Measurements from ENCODE around the gene GALNT7.
"Not testable (repeated sequence)": the region's sequence is repeated elsewhere in the genome, so short reads cannot be mapped to it uniquely, and the experiment has no call there.

GALNT7 gene, protein sequence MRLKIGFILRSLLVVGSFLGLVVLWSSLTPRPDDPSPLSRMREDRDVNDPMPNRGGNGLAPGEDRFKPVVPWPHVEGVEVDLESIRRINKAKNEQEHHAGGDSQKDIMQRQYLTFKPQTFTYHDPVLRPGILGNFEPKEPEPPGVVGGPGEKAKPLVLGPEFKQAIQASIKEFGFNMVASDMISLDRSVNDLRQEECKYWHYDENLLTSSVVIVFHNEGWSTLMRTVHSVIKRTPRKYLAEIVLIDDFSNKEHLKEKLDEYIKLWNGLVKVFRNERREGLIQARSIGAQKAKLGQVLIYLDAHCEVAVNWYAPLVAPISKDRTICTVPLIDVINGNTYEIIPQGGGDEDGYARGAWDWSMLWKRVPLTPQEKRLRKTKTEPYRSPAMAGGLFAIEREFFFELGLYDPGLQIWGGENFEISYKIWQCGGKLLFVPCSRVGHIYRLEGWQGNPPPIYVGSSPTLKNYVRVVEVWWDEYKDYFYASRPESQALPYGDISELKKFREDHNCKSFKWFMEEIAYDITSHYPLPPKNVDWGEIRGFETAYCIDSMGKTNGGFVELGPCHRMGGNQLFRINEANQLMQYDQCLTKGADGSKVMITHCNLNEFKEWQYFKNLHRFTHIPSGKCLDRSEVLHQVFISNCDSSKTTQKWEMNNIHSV

DNA sequence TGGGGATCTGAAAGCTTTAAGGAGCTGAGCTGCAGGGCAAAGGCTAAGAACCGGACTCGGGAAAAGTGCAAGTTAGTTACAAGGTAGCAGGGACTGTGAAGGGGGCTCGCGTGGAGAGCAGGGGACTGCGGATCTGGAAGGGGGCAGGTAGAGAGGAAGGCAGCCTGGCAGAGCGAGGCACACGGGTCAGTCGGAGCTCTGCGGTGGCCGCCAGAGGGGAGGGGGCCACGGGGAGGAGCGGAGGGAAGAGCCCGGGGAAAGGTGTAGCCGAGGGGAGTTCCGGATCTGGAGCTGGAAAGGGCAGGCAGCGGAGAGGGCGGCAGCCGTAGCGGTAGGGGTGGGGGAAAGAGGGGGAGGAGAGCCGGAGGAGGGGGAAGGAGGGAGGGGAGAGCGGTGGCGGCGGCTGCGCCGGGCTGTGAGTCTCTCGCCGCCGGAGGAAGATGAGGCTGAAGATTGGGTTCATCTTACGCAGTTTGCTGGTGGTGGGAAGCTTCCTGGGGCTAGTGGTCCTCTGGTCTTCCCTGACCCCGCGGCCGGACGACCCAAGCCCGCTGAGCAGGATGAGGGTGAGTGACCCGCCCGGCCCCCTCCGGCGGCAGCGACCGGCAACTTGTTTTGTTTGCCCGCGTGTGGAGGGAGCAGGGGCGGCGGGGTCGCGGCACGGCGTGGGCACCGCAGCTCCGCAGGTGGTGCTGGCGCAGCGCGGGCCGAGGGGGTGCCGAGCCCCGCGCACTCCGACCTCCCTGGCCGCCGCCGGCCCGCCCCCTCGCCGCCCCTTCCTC lies at the start of gene GALNT7:
Gene GALNT7 (plus strand): TSS at position 416 of the 782 bp plus-strand sequence. CDS start 25 bp downstream, at position 441.
- DNase-seq: peak; percentile 88

DNA sequence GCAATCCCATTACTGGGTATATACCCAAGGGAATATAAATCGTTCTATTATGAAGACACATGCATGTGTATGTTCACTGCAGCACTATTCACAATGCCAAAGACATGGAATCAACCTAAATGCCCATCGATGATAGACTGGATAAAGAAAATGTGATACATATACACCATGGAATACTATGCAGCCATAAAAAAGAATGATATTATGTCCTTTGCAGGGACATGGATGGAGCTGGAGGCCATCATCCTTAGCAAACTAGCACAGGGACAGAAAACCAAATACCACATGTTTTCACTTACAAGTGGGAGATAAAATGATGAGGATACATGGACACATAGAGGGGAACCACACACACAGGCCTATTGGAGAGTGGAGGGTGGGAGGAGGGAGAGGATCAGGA lies 49.8 kb upstream of the GALNT7 start:
- not testable (repeated sequence) for DNase-seq

DNA sequence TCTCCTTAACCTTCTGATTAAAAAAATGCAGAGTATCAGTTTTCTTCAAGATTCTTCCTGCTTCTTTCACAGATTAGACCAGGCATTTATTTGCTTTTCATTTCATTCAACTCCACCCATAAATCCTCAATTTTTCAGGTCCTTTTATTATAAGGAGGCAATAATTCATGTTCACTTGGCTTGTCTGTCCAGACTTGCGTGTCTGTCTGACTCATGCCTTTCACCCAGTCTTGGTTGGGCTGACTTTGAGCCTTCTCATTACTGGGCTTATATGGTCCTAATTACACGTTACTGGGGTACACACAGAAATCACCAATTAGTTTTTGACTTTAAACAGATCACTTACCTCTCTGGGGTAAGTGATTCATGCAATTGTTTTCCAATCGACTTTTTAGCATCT lies 48.8 kb upstream of the GALNT7 start:
- no peak for DNase-seq

DNA sequence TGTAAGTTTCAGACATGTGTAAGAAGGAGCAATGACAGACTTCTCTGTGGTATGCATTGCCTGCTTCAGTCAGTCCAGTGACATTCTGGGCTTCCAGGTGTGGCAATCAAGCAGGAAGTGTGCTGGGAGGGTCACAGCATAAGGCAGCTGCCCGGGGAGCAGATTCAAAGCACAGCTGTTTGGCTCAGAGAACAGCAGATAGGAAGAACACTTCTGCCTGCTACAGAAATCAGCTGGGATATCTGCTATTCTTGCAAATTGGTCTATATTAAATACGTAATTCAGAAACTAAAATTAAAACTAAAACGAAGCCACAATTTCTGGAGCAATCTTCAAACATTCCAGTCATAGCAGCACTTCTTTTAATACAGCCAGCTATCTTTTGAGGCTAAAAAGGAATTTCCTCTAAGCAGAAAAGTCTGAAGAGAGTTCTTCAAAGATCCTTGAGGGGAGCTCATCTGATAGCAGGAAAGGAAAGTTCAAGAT lies 47.5 kb upstream of the GALNT7 start:
- peak; percentile 58 for DNase-seq

DNA sequence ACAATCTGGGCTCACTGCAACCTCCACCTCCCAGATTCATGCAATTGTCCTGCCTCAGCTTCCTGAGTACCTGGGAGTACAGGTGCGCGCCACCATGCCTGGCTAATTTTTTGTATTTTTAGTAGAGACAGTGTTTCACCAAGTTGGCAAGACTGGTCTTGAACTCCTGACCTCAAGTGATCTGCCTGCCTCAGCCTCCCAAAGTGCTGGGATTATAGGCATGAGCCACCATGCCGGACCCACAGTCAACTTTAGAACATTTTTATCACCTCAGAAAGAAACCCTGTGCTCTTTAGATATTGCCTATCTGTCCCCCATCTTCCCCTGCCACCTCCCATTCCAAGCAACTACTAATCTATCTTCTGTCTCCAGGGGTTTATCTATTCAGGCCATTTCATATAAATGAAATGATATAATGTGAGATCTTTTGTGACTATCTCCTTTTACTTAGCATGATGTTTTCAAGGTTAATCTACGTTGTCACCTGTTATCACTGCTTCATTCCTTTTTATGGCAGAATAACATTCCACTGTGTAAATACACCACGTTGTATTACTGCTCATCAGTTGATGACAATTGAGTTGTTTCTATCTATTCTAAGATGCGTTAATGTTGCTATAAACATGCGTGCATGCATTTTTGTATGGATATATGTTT lies 44.3 kb upstream of the GALNT7 start:
- no peak for DNase-seq

DNA sequence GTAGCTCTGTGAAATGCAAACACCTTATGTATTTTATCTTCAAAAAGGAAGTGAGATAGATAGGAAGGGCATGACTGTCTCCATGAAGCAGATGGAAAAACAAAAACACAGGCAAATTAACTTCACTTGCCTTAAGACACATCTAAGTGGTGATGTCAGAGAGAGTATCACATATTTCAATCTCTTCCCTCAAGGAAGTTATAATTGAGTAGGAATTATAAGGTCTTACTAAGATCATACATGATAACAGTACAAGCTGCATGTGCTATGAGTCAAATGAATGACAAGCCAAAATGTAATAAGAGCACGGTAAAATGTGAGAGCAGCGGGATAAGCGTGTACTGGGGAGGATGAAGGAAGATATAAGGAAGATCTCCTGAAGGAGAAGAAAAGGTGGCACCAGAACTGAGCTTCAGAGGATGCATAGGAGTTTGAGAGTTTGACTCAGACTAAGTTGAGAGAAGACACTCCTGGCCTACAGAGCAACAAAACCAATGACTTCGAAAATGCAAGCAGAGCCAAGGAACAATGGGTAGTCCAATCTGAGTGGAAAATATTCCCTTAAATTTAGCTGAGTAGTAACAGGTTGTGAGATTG lies 43.3 kb upstream of the GALNT7 start:
- DNase-seq: no peak

DNA sequence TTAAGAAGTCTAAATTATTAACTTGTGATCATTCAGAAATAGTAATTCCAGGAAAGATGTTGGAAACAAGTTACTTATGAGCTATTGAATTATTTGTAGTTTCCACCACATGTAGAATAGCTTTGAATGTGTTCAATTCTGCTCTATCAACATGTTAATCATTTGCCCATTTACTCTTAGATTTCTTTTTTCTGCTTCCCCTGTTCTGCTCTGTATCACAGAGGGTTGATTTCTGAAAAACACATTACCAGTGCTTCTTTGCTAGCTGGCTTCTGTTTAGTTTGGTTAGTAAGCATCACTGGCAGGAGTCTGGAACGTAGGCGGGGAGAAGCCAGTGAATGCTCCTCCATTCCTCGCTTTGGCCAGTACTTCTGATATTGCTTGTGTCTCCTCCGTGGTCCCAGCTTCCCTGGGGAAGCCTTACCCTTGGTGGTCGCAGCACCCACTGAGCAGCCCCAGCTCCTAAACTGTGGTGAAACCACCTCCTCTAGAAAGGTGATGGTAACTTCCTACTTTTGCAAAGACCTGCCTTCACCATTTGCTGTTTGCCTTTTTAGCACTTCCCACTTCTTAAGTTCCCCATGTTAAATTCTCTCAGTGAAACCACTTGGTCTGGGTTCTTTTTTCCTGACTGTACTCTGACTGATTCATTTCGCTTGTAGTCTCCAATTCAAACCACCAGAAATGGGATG lies 40.3 kb upstream of the GALNT7 start:
- DNase-seq: peak; percentile 28

DNA sequence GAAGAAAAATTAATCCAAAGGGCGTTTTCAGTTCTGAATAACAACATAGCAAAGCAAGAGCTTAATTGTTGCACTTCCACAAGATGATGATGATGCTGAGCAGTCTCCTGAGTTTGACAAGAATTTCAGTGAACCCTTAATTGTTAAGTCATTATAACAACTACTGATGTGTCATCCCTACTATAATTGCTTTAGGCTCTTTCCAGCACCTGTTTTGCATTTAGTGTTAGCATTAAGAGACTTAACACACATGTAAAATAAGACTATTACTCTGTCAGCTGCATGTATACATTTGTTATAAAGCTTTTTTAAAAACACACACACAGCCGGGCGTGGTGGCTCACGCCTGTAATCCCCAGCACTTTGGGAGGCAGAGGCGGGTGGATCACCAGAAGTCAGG lies 37.9 kb upstream of the GALNT7 start:
- DNase-seq: no peak

DNA sequence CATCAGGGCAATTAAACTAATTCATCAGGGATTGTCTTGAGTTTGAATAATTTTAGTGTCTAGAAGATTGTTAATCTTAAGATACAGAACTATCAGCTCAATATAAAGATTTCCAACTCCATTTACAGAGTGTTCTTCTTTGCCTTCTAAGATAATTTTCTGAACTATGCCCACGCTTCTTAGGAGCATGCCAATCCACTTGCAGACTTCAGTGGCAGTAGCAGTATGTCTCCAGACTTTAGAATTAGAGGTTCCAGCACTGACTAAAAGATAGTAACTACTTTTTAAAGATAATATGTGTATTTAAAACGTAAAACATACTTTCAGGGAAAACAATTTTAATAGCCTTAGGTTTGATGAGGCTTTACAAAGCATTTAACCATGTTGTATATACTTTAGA lies 34.2 kb upstream of the GALNT7 start:
- no peak for DNase-seq

DNA sequence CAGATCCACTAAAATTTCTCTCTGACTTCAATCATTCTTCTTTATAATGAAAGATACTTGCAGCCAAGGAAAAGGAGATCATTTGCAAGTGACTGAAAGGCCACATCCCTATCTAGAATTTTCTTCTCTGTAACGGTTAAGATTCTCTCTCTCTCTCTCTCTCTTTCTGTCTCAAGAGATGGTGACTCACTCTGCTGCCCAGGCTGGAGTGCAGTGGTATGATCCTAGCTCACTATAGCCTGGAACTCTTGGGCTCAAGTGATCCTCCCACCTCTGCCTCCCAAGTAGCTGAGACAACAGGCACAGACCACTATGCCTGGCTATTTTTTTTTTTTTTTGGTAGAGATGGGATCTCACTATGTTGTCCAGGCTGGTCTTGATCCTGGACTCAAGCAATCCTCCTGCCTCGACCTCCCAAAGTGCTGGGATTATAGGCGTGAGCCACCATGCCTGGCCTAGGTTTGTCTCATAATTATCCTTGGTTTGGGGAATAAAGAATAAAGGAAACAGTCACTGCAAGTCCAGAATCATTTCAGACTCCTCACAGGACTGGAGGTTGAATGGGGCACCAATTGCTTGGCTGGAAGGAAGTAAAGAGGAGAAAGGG lies 33.3 kb upstream of the GALNT7 start:
- no peak for DNase-seq

DNA sequence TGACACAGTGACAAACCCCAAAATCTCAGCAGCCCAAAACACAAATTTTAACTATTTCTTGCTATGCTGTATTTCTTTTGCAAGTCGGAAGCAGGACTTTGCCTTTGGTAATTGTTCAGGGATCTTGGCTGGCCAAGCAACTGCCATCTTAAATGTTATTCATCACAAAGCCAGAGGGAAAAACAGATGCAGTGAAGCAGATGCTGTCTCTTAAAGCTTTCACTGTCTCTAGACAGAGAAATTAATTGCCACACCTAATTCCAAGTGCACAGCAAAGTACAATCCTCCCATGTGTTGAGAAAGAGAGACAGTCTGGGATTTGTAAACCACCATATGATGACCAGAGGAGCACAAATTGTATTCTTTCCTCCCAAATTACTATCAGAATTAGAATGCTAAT lies 30.0 kb upstream of the GALNT7 start:
- no peak for DNase-seq

DNA sequence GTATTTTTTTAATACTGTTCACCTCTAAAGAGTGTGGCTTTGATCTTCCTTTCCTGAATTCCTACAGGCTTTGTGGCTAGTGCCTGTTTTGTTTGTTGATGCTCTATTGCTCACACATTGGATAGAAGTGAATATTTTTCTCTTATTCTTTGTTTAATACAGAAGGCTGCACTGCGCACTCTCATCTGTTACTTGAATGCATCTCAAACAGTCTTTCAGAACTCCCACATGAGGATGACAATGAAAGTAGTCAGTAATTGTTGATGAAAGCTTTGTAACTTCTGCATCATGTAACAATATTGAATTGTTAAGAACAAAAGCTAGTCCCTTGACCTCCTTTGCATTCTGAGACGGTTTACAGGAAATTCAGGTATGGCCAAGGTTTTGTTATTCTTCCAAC lies 29.1 kb upstream of the GALNT7 start:
- no peak for DNase-seq

DNA sequence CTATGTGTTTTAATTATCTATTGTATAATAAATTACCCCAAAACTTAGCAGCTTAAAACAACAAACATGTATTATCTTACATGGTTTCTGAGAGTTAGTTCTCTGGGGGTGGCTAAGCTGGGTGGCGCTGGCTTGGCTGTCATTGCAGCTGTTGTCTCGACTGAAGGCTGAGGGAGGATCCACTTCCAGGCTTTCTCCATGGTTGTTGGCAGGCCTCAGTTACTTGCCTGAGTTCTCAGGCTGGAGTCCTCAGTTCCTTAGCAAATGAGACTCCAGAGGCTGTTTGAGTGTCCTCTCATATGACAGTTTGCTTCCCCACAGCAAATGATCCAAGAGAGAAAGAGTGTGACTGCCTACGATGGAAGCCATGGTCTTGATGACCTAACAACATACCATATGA lies 23.5 kb upstream of the GALNT7 start:
- no peak for DNase-seq

DNA sequence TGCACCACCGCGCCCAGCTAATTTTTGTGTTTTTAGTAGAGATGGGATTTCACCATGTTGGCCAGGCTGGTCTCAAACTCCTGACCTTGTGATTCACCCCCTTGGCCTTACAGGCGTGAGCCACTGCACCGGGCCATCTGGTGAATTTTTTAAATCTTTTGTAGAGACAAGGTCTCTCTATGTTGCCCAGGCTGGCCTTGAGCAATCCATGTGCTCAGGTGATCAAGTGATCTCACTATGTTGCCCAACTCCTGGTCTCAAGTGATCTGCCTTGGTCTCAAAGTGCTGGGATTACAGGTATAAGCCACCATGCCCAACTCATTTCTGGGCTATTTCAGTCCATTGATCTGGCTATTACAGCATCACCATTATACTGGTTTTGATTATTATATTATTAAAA lies 22.2 kb upstream of the GALNT7 start:
- DNase-seq: no peak

DNA sequence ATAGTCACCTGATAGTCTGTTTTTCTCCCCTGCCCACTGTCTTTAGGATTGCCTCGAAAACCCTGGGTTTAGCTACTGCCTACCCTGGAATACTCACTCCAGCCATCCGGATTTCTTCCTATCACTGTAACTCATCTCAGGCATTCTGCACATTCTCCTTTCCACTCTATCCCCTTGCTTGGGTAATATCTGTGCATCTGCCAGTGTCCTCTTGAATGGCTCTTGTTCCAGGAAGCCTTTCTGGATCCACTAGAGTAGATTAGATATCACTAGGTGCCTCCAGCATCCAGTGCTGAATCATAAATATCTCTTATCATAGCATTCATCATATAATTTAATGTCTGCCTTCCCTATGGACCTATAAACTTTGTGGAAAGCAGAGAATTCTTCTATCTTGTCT lies 17.1 kb upstream of the GALNT7 start:
- DNase-seq: no peak

DNA sequence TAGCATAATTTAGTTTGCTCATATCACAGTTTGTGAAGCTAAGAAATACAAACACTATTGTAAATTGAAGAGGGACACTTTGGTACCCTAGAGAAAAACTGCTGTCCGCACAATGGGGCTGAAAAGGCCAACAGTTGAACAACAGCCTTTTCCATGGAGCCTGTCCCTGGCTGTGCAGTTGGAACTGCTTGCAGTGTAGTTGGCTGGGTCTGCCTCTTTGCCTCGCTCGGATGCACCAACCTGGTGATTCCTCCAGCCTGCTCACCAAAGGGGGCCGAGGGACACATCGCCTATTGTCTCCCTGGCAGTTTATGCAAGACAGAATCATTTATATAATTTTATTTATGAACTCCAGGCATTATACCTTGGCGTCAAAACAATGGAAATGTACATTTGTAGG lies 16.5 kb upstream of the GALNT7 start:
- DNase-seq: no peak

DNA sequence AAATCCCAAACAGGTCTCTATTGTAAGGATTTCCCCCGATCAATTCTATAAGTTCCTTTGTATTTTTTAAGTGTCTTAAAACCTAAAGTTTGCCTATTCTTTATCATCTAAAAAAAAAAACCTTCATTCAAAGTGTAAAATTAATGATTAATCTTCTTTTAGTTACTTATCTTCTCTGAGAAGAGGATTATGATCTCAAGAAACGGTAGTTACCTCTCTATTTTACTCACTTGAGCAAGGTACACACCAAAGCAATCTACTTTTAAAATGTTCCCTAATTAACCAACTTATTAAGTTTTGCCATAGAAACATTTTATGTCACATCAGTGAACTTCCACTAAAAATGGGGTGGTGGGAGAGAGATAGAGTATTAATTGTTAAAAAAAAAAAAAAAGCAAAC lies 15.2 kb upstream of the GALNT7 start:
- no peak for DNase-seq

DNA sequence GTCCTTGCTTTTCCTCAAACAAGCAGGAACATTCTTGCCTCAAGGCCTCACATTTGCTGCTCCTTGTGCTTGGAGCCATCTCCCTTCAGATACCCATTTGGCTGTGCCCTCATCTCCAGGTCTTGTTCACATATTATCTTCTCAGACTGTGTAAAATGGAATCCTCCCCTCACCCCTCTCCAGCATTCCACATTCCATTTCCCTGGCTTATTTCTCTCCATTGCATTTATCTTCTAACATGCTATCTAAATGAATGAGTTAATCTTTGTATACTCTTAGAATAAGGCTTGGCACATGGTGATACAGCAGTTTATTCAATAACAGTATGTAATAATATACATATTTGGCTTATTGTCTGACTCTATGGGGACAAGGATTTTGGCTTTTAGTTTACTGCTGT lies 8.8 kb upstream of the GALNT7 start:
- no peak for DNase-seq

DNA sequence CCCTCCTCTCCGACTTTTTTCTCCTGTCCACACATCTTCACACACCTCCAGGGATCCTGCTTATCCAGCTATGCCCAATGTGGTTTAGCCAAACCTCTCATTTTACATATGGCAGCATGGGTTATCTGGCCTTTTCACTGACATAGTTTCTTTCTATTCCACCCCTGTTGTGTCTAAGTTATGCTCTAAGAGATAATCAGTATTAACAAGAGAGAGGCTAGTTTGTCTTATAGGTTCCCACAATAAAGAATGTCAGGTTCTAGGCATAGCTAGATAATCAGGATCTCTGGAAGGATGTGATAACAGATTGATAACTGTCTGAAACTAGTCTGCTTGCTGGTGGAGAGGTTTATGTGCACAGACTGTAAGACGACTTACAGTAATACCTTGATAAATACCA lies 7.7 kb upstream of the GALNT7 start:
- DNase-seq: peak; percentile 51

DNA sequence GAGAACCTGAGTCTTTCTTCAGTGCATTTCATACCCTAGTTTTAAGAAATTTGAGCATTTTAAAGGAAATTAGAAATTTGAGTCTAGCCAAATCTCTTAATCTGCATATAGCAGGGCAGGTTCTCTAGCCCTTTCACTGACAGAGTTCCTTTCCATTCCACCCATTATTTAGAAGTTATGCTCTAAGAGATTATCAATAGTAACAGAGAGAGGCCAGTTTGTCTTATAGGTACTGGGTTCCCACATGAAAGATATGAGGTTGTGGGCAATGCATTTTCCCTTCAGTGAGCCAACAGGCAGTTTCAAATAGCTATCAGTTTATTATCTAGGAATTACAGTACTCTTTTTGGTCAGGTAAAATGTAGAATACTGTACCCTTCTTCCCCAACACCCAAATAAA lies 7.3 kb upstream of the GALNT7 start:
- DNase-seq: peak; percentile 51

DNA sequence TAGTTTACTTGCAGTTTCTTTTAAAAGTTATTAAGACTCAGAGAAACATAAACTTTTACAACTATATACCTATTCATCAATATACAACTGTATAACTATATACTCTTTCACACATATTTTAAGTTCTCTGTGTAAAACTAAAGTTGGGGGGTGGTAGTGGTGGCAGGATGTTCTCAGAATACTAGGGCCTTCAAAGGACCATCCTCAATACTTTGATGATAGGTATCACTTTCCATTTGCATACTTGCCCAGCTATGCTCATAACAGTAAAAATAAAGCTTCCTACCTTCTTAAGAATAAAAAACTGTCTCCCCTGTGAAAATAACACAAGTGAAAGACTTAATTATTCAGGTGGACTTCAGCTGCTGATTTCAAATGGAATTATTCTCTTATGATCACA lies 2.9 kb upstream of the GALNT7 start:
- DNase-seq: no peak

DNA sequence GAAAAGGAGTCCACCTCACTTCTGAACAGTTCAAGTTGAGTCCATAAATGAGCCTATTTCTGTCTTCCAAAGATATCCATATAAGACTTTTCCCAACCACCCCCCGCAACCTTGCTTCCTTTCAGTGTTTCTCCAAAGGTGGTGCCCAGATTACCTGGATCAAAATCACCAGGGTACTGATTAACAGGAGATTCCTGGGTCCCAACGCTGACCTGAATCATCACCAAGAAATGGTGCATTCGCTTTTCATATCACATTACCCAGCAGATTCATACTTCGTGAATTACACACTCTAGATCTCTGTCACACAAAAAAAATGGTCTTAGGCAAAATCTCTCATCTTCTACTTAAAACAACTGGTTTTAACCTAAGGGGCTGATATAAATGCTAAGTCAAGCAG lies 2.1 kb upstream of the GALNT7 start:
- DNase-seq: no peak
